Measurements from ENCODE around the gene CNBD2.

DNA sequence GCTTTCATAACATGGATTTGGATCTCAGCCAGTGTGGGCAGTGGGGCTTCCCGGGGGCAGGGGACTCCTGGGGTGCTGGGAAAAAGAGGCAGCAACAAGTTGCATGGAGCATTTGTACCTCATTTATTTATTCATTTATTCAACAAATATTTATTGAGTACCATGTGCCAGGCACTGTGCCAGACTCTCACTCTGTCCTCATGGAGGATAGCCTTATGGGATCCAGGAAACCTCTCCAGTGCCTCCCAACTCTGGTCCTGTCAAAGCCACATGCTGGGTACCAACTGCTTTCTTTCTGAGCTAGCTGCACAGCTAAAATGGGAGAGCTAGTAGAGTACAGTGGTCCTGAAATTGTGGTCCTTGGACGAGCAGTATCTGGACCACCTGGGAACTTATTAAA lies 98.4 kb downstream of the CNBD2 start:
- TF ChIP-seq POLR2A (IDR thresholded peaks at IDR 0.05) (no peak), POLR2AphosphoS5 (IDR thresholded peaks at IDR 0.05; ENCODE audit: insufficient read depth in 1 of 2, low read depth in 1 of 2) (no peak)
- TF ChIP-seq, protein P1, sequence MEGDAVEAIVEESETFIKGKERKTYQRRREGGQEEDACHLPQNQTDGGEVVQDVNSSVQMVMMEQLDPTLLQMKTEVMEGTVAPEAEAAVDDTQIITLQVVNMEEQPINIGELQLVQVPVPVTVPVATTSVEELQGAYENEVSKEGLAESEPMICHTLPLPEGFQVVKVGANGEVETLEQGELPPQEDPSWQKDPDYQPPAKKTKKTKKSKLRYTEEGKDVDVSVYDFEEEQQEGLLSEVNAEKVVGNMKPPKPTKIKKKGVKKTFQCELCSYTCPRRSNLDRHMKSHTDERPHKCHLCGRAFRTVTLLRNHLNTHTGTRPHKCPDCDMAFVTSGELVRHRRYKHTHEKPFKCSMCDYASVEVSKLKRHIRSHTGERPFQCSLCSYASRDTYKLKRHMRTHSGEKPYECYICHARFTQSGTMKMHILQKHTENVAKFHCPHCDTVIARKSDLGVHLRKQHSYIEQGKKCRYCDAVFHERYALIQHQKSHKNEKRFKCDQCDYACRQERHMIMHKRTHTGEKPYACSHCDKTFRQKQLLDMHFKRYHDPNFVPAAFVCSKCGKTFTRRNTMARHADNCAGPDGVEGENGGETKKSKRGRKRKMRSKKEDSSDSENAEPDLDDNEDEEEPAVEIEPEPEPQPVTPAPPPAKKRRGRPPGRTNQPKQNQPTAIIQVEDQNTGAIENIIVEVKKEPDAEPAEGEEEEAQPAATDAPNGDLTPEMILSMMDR (IDR thresholded peaks at IDR 0.05), result no peak

Measured in vagina (tissue), 2 donors.